GM18505 (cell line): ENCODE measurements around the gene EFNB2.

ENCODE experiments used
- ATAC-seq: cut with Tn5 transposase; IDR thresholded peaks from one replicate; pipeline ENCODE4 v1.9.1; 2021; ENCODE audit not compliant: unreplicated experiment
- POLR2A ChIP-seq: IDR thresholded peaks from 4 replicates; pipeline ENCODE4 v1.6.1; 2011; ENCODE audit warnings: borderline replicate concordance; ENCODE audit not compliant: insufficient read depth, insufficient read length; ENCODE audit errors: extremely low read depth

The EFNB2 gene, protein sequence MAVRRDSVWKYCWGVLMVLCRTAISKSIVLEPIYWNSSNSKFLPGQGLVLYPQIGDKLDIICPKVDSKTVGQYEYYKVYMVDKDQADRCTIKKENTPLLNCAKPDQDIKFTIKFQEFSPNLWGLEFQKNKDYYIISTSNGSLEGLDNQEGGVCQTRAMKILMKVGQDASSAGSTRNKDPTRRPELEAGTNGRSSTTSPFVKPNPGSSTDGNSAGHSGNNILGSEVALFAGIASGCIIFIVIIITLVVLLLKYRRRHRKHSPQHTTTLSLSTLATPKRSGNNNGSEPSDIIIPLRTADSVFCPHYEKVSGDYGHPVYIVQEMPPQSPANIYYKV

DNA sequence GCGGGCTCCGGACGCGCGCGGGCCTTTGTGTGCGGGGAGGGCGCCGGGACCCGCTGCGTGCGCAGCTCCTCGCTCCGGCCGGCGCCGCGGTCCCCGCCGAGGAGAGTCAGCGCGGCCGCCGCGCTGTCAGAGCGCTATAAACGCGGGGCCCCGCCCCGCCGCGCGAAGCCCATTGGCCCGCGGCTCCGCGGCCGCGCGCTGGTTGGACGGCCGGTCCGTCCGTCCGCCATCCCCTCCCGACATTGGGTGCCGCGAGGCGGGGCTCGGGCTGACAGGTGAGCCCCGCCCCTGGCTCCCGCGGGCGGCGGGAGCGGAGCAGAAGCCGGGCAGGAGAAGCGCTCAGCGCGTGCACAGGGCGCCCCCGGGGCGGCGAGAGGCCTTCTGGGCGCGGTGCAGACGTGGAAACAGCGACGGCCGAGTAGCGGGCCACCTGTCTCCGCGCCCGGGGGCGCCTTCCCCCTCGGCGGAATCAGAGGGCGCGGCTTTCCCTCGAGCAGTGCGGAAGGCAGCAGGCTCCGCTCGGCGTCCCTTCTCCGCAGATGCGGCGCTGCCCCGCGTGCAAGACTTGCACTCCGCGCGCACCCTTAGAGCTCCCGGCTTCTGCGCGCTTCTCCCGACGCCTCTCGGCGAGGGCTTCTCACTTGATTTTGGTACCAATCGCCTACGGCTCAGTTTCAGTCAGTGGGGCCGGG, at the start of gene EFNB2:
Gene EFNB2 (minus strand): TSS at position 111 of the 692 bp plus-strand sequence. CDS start 698 bp downstream, outside the sequence.
- peak; percentile 96 for ATAC-seq
- peak; percentile 71 for TF ChIP-seq POLR2A

DNA sequence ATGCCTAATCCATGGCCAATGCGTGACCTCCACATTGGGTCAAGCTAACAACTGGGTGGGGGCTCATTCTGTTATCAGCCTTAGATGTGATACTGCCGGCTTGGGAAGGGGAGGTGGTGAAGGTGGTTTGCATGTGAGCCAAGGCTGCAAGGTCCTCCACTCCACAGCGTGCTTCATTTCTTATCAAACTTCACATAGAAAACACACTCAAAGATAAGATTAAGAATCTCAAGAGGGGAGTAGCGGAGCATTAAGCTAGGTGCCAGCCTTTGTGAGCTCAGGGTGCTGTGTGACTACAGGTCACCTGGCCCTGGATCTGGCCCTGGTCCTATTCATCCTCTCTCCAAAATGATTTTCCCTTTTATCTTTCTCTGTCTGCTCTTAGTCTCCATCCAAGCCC, 45.8 kb upstream of the EFNB2 start:
- no peak for TF ChIP-seq POLR2A
- ATAC-seq: no peak

DNA sequence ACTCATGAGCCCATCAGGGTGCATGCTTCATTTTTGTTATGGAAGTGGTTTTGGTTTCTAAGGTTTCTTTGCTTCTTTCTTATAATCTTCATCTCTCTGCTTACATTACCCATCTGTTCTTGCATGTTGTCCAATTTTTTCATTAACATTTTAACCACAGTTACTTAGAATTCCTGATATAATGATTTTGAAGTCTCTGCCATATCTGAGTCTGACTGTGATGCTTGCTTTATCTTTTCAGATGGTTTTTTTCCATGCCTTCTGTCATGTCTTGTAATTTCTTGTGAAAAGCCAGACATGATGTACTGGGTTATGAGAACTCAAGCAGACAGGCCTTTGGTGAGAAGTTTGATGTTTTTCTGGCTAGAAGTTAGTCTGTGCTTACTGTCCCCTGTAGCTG, 40.4 kb upstream of the EFNB2 start:
- no peak for TF ChIP-seq POLR2A
- no peak for ATAC-seq

DNA sequence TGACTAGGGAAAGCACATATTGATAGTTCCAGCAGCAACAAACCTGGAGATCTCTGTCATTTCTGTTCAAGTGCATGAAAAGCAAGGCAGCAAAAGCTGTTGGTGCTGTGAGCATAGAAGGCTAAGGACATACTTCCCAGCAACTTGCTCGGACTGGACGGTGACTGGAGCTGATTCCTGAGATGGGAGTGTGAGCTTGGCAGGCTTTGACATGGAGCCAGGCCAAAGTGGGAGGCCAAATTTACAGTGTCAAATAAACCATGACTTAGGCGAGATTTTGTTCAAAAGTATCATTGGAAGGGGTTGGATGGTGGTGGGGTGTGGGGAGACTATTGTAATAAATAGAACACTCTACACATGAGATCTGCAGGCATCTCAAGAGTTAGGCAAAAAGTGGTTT, 38.4 kb upstream of the EFNB2 start:
- ATAC-seq: no peak

DNA sequence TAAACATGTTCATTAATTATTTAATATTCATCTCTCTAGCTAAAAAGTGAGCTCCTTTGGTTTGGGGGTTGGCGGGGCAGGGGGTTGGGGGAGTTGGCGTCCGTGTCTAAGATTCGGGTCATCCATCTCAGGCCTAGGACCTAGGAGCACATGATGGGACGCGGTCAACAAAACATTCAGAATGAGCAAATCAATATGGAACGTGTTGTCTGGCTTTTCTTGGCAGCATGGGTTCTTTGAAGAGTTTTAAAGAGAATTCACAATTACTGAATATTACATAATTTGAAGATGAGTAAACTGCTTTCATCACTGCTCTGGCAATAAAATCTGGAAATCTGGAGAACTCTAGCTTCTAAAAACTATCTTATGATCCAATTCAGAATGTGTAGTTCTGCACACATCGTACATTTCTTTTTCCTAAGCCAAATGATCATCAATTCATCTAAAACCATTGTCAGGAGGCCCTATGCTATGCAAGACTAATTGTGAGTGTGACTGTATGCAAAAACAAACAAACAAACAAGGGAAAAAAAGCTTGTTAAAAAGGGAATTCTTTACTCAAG, 37.9 kb upstream of the EFNB2 start:
- no peak for ATAC-seq

More for the DNA sequence above, 38.4 kb upstream of the EFNB2 start:
- no peak for TF ChIP-seq POLR2A

DNA sequence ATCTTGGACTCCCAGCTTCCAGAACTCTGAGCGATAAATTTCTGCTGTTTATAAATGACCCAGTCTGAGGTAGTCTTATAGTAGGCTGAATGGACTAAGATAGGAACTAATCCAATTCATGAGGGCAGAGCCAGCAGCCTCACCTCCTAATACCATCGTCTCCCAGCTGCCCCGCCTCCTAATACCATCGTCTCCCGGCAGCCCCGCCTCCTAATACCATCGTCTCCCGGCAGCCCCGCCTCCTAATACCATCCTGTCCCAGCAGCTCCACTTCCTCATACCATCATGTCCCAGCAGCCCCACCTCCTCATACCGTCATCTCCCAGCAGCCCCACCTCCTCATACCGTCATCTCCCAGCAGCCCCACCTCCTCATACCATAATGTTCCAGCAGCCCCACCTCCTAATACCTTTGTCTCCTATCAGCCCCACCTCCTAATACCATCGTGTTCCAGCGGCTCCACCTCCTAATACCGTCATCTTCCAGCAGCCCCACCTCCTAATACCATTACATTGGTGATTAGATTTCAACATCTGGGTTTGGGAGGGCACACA, 34.9 kb upstream of the EFNB2 start:
- ATAC-seq: no peak
- no peak for TF ChIP-seq POLR2A

More for the DNA sequence above, 37.9 kb upstream of the EFNB2 start:
- no peak for TF ChIP-seq POLR2A

DNA sequence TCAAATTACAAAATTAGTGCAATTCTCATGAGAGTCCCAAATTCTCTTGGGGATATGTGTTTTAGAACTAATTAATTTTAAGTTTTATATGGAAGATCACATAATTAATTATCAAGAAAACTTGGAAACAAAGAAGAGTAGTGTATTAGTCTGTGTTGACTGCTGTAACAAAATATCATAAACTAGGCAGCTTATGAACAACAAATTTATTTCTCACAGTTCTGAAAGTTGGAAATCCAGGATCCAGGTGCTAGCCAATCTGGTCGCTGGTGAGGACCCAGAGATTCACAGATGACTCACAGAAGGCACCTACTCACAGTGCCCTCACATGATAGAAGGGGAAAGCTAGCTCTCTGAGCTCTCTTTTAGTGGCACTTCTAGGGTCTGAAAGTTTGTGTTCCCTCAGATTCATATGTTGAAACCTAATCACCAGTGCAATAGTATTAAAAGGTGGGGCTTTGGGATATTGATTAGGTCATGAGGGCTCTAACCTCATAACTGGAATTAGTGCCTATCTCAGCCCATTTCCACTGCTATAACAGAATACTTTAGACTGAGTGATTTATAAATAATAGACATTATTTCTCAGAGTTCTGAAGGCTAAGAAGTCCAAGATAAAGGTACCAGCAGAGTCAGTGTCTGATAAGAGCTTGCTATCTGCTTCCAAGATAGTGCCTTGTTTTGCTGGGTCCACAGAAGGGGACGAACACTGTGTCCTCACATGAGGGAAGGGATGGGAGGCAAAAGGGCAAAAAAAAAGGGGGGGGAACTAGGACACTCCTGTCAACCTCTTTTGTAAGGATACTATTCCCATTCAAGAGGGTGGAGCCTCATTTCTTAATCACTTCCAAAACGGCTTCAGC, 34.0 kb upstream of the EFNB2 start:
- ATAC-seq: no peak
- no peak for TF ChIP-seq POLR2A

DNA sequence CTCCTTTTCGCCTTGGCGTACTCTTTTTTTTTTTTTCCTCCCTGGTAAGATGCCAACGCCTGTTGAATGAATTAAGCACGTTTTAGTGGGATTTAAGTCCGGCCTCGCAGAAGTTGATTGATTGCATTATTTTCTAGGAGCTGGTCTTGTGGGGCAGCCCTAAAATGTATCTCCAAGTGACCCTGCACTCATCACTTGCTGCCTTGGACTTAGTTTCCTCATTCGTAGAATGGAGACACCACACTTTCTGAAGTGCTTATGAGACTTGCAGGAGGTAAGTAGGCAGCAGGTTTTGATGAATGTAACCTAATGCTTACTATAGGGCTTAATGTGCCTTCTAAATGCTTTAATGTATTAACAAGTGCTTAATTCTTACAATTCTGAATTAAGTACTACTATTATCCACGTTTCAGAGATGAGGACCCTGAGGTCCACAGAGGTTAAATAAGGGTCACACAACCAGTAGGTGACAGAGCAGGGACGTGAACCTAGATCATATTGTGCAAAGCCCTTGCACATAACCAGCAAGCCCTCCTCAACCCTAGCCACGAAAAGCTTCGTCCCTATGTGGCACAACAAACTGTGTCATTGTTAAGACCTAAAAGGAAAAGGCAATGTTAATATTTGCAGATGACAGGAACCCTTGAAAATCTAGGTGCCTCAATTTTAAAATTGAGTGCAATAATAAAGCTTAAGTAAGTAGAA, 33.0 kb upstream of the EFNB2 start:
- no peak for TF ChIP-seq POLR2A
- peak; percentile 23 for ATAC-seq

DNA sequence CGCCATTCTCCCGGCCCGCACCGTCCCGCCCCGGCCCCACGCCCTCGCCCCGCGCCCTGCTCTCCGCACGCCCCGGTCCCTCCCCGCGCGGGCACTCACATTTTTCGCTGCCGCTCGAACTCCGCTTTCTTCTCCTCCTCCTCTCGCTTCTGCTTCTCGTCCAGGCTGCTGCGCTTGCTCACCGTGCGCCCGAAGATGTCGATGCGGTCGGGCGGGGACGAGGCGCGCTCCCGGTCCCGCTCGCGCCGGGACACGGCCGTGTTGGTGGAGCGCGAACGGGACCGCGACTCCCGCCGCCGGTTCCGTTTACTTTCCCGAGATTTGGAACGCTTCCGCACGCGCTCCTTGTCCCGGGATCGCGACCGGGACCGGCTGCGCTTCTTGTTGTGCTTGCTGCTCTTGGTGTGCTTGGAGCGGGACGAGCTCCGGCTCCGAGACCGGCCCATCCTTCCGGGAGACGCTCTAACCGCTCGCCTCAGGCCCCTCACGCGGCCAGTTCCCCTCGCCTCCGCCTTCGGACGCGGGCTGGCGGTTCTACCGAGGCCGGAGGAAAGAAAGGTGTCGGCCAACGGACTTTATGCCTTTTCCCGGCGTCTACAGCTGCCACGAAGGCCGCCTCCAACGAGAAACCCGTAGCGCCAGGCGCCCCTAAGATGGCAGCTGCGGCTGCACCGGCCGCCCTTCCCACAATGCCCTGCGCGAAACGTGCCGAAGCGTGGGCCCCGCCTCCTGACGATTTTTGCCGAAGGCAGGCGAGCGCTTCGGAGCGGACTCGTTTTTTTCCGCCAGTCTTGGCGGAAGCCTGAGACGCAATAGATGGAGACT, 32.2 kb upstream of the EFNB2 start, which contains the start of gene ARGLU1:
Gene ARGLU1 (minus strand): TSS at position 664 of the 825 bp plus-strand sequence. CDS start 218 bp downstream, at position 446.
- peak; percentile 96 for TF ChIP-seq POLR2A
- peak; percentile 73 for ATAC-seq

DNA sequence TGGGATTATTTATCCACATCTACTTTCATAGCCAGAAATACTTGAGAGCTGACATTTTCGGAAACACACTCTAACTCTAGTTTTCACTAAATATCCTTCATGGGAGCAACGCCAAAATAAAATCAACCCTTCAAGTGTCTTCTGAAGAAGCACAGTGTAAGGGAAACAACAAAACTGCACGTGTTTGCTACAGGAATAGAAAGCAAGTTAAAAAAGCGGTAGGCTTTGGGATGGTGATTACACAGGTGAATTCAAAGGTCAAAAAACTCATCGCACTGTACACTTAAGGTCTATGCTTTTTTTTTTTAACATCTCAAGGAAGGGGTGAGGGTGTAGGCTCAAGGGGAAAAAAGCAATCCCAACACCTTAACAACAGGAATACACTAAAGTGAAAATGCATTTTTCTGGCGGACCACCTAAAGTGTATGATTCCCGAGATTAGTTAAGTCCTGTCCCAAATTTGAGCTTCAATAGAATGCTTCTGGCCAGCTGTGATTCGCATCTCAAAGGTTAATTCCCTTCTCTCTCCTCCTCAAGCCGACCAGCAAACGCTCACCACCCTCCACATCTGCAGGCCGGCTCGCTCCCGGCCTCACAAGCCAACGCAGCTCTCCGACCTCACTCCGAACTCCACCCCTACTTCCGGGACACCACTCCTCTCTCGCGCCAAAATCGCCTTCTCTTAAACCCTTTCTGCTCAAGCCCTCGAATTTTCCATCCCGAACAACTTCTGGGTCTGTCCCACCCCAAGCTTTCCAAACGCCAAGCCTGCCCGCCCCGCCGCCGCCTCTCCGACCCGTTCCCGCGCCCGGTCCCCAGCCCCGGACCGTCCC, 31.4 kb upstream of the EFNB2 start:
- TF ChIP-seq POLR2A: no peak
- ATAC-seq: peak; percentile 36
